Measurements from ENCODE around the gene CDKAL1. TPM values are rescaled to one million over a fixed set of nuclear protein-coding genes. Genes with fewer than 3 reads are reported as not detected.

Gene CDKAL1
- total RNA-seq, 1 donor from 2014 or later, result 29.5 TPM

GRCh38 chr6:21001736-21002135 lies 467.5 kb downstream of the CDKAL1 start:
- intact Hi-C loops (cut with micrococcal nuclease), result no loop called here

GRCh38 chr6:21003780-21004541 lies 469.7 kb downstream of the CDKAL1 start:
- intact Hi-C loops (cut with micrococcal nuclease), result no loop called here

DNA sequence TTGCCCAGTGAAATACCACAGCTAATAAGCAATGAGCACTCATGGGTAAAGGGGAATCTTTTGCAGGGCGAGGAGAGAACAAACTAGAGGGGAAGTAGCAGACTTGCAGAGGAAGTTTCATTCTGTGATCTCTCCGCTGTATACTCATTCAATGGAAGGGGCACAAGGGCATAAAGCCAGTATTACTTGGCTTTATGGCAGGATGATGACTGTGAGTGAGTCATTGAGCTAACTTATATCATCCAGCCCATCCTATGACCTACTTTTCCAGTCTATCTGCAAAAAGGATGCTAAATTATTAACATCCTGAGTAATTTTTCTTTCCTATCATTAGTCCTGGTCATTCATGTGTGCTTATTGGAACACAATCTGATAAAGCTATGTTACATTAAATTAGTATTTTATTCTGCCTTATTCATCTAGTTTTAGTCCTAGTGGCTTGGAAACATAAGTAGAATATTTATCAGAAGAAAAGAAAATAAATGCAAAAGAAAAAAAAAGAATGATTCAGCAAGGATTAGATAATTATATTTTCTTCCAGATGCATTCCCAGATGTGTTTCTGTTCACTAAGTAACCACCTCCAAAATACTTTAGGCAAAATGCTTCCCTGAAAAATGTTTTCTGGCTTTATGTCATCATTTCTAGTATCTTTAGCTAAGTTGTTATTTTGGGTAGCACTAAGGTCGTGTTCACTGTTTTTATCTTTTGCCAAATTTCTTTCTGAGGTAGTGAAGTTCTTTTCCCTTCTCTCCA lies 471.7 kb downstream of the CDKAL1 start:
- intact Hi-C loops (cut with micrococcal nuclease), result no loop called here

DNA sequence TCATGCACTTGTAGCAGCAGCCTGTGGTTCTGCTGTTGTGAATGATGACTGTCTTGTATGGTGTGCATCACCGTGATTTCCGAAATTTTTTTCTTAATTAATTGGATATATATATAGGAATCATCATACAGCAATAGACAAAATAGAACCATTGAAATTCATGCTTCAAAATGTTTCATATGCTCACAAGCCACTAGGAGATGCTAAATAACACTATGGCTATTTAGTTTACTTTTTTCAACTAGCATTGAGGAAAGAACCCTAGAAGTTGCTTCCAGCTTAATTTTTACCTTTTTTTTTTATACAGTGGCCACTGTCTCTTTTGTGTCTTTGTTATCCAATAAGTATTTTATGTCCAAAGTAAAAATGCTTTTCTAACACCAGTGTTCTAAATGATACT lies 485.4 kb downstream of the CDKAL1 start:
- intact Hi-C loops (cut with micrococcal nuclease), result no loop called here

- intact Hi-C loops (cut with micrococcal nuclease), result no loop called here
Measured at GRCh38 chr6:21022343-21023107, 488.3 kb downstream of the CDKAL1 start.

DNA sequence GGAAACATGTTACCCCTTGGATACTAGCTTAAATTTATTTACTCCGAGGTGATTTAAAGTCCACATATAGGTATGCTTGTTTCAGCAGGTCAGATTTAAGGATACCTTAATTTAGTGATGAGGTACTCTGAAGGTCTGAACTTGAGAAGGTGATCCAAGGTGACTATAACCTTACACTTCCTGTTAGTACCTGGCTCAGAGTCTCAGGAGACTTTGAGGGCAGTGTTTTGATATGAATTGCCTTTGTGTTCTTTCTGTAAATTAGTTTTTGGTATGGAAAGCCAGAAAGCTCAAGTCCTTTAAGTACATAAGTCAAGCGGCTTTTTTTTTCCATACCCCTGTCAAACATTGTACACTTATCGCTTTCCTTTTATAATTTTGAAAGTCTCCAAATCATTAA lies 489.0 kb downstream of the CDKAL1 start:
- intact Hi-C loops (cut with micrococcal nuclease), result no loop called here

DNA sequence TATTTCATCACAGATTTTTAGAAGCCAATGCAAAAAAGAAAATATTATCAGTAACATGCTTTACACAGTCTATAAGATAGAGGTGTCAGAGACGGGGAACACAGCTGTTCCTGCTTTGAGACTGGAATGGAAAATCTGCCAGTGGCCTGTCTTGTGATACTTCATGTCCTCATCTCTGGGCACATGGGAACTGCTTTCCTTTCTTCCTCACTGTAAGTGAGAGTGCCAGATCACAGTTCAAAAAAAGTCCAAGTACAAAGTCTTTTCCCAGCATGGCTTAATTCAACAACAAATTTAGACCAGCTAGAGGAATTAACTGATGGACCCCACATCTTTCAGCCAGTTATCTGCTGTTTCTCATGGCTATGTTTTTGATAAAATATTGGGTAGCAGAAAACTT lies 490.4 kb downstream of the CDKAL1 start:
- intact Hi-C loops (cut with micrococcal nuclease), result no loop called here

GRCh38 chr6:21026576-21027273 lies 492.5 kb downstream of the CDKAL1 start:
- intact Hi-C loops (cut with micrococcal nuclease), result no loop called here

- intact Hi-C loops (cut with micrococcal nuclease), result no loop called here
Measured at GRCh38 chr6:21027507-21027906, 493.2 kb downstream of the CDKAL1 start.

DNA sequence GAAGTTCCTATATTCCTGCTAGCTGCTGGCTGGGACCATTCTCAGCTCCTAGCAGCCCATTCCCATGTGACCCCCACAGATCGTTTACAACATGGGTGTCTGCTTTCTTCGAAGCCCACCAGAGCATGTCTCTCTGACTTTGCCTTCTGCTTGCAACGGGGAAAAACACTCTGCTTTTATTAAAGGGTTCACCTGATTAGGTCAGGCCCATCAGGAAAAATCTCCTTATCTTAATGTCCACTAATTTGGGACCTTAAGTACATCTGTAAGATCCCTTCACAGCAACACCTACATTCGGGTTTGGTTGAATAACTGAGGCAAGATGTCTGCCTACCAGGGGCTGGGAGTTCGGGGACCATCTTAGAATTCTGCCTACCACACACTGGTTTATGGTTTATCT lies 496.9 kb downstream of the CDKAL1 start:
- intact Hi-C loops (cut with micrococcal nuclease), result no loop called here

DNA sequence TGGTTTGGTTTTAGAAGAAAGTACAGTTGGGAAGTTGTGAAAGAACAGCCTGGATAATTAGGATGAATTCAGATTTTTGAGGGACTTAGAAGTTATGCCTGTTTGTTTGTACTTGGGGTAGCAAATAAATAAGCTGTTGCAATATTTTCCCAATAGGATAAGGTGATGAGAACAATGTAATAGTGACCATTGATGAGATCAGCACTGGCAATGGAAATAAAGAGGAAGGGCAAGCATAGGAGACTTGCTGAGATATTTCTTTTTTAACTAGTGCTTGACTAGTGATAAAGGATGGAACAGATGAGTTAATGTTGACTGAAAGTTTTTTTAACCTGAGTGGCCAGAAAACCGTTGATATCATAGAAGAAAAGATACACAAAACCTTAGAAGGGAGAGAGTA lies 498.8 kb downstream of the CDKAL1 start:
- intact Hi-C loops (cut with micrococcal nuclease), result no loop called here

DNA sequence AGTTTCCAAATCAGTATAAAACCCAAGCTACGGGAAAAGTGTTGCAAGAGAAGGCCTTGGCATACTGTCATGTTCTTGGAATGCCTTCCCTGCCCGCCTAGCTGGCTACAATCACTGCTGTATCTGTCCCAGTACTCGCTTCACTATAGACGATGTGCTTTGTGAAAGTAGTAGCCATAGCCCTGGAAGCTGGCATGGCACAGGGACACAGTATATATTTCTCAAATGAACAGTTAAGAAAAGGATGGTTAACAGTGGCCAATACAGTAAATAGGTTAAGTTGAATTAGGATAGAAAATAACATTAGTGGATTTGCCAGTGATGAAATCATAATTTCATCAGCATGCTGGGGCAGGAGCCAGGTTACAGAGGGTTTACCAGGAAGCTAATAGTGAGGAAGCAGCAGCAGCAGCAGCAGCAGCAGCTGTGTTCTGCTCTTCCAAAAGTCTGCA lies 499.3 kb downstream of the CDKAL1 start:
- intact Hi-C loops (cut with micrococcal nuclease), result no loop called here

GRCh38 chr6:21034345-21034744 lies 500.1 kb downstream of the CDKAL1 start:
- intact Hi-C loops (cut with micrococcal nuclease), result no loop called here

- intact Hi-C loops (cut with micrococcal nuclease), result no loop called here
Measured at GRCh38 chr6:21037453-21037852, 503.2 kb downstream of the CDKAL1 start.

DNA sequence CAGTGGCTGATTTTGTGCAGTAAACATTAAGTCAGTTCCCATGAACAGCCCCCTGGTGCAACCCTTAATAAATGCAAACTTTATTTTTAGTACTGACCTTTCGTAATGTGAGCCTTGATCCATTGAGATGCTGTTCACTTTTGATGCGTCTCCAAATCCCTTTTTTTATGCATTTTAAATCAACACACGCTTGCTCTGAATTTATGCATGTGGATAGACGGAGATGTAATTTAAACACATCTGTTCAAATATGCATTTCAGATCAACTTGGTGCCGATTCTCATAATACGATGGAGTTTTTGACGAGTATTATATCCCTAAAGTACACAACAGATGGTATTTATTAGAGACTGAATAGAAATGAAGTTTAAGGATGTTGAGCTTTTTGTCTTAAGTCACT lies 505.7 kb downstream of the CDKAL1 start:
- intact Hi-C loops (cut with micrococcal nuclease), result no loop called here

- intact Hi-C loops (cut with micrococcal nuclease), result no loop called here
Measured at GRCh38 chr6:21045135-21045700, 511.0 kb downstream of the CDKAL1 start.

DNA sequence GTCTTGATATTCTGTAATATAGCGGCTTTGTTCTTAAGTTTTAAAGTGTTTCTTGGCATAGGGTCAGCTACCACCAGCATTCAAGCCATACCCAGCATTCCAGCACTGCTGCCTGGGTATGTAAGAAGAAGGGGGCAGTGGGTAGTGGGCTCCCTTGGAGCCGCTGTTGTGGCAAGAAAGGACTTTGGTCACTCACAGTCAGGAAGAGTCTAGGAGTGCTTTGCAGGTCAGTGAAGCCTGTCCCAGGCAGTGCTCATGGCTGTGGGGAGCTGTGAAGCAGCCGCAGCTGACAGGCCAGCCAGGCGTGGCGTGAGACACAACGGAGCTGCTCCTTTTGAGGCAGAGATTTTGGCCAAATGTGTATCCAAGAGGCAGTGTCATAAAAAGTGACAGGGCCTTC lies 512.0 kb downstream of the CDKAL1 start:
- intact Hi-C loops (cut with micrococcal nuclease), result no loop called here

DNA sequence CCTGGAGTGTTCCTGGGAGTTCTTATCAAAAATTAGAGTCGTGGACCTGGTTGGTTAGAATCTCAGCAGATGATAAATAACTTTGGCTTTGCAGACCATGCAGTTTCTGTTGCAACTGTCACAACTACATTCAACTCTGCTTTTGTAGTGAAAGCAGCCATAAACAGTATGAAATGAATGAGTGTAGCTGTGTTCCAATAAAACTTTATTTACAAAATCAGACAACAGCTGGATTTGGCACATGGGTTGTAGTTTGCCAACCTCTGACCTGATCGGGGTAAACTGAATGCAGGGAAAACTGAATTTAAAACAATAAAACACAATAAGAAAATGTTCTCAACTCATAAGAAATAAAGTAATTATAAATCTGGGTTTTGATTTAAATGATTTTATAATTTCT lies 513.8 kb downstream of the CDKAL1 start:
- intact Hi-C loops (cut with micrococcal nuclease), result no loop called here

DNA sequence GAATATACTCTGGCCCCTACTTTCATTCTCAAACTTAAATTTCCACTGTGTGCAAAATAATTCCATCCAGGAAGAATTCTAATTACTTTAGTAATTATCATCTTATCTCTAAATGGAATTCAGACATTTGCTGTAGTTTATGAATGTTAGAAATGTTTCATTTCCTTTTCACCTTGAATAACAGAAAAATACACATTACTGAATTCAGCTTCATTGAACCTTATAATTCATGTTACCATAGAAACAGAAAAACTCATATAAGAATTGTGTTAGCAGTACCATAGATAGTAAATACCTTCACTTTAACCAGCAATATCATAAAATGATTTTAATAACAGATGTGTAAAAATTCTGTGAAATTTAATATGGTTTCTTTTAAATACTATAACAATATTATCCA lies 514.9 kb downstream of the CDKAL1 start:
- intact Hi-C loops (cut with micrococcal nuclease), result no loop called here

- intact Hi-C loops (cut with micrococcal nuclease), result no loop called here
Measured at GRCh38 chr6:21049572-21049971, 515.3 kb downstream of the CDKAL1 start.

- intact Hi-C loops (cut with micrococcal nuclease), result no loop called here
Measured at GRCh38 chr6:21050935-21051334, 516.7 kb downstream of the CDKAL1 start.

Measured in T-helper 2 cell treated with Interferon-gamma antibody and Interleukin-4, amounts not matched to agents 100 ng/mL and 5 ng/mL, for 36 hours (primary cell).